ENCODE measurements around the gene PLXNA1.

PLXNA1 gene

GRCh38 chr3:126959921-126960603 is 22.9 kb upstream of the PLXNA1 start:
- H3K36me3 ChIP-seq (ENCODE audit: insufficient read depth, low read length), result no peaks in the 10 kb centered on the region
- H4K20me1 ChIP-seq (ENCODE audit: insufficient read depth, low read length, poor library complexity, severe bottlenecking), result no peaks in the 10 kb centered on the region
- H3K27me3 ChIP-seq (ENCODE audit: insufficient read depth, low read length, poor library complexity, severe bottlenecking), result no peaks in the 10 kb centered on the region
- H3F3A ChIP-seq (ENCODE audit: low read depth), result no peaks in the 10 kb centered on the region
- no peaks in the 10 kb centered on the region for H3K9me3 ChIP-seq (ENCODE audit: insufficient read depth, low read depth, low read length)
- H3K4me1 ChIP-seq (ENCODE audit: insufficient read depth, low read length, poor library complexity, severe bottlenecking), result no peaks in the 10 kb centered on the region
- no peak overlapping the region for H3K4me2 ChIP-seq (ENCODE audit: low read depth, low read length, poor library complexity, severe bottlenecking)
- H3K4me3 ChIP-seq (ENCODE audit: low read length, poor library complexity, severe bottlenecking), result no peak overlapping the region
- no peak for TF ChIP-seq EZH2phosphoT487 (IDR thresholded peaks at IDR 0.05; ENCODE audit: borderline replicate concordance)
- TF ChIP-seq CTCF (conservative IDR thresholded peaks at IDR 0.05; ENCODE audit: low read length), result no peak
- H3K9ac ChIP-seq (ENCODE audit: low read depth, low read length, poor library complexity, severe bottlenecking), result no peak overlapping the region
- no peak overlapping the region for H2AFZ ChIP-seq (ENCODE audit: low read length)
- H3K79me2 ChIP-seq (ENCODE audit: insufficient read depth, low read length), result no peaks in the 10 kb centered on the region
- no peaks in the 10 kb centered on the region for H3K9me2 ChIP-seq (replicated peaks; ENCODE audit: low read depth, low read length)

- Histone ChIP-seq H3K4me2 (ENCODE audit: low read depth, low read length, poor library complexity, severe bottlenecking) (no peak overlapping the region), H3K4me3 (ENCODE audit: low read length, poor library complexity, severe bottlenecking) (no peak overlapping the region), H3K36me3 (ENCODE audit: insufficient read depth, low read length) (no peaks in the 10 kb centered on the region), H3K4me1 (ENCODE audit: insufficient read depth, low read length, poor library complexity, severe bottlenecking) (no peaks in the 10 kb centered on the region), H3K9me2 (replicated peaks; ENCODE audit: low read depth, low read length) (no peaks in the 10 kb centered on the region), H3K79me2 (ENCODE audit: insufficient read depth, low read length) (no peaks in the 10 kb centered on the region), H2AFZ (ENCODE audit: low read length) (no peak overlapping the region), H3K27me3 (ENCODE audit: insufficient read depth, low read length, poor library complexity, severe bottlenecking) (no peaks in the 10 kb centered on the region), H4K20me1 (ENCODE audit: insufficient read depth, low read length, poor library complexity, severe bottlenecking) (no peaks in the 10 kb centered on the region), H3F3A (ENCODE audit: low read depth) (no peaks in the 10 kb centered on the region), H3K9me3 (ENCODE audit: insufficient read depth, low read depth, low read length) (no peaks in the 10 kb centered on the region), H3K9ac (ENCODE audit: low read depth, low read length, poor library complexity, severe bottlenecking) (no peak overlapping the region)
- TF ChIP-seq EZH2phosphoT487 (IDR thresholded peaks at IDR 0.05; ENCODE audit: borderline replicate concordance), result no peak
- TF ChIP-seq CTCF (conservative IDR thresholded peaks at IDR 0.05; ENCODE audit: low read length), result no peak
Measured at GRCh38 chr3:126960604-126960995, 22.3 kb upstream of the PLXNA1 start.

- Histone ChIP-seq H3K9ac (ENCODE audit: low read depth, low read length, poor library complexity, severe bottlenecking) (no peak overlapping the region), H3K36me3 (ENCODE audit: insufficient read depth, low read length) (no peaks in the 10 kb centered on the region), H3K4me1 (ENCODE audit: insufficient read depth, low read length, poor library complexity, severe bottlenecking) (no peaks in the 10 kb centered on the region), H3F3A (ENCODE audit: low read depth) (no peaks in the 10 kb centered on the region), H2AFZ (ENCODE audit: low read length) (no peak overlapping the region), H3K79me2 (ENCODE audit: insufficient read depth, low read length) (no peaks in the 10 kb centered on the region), H3K9me2 (replicated peaks; ENCODE audit: low read depth, low read length) (no peaks in the 10 kb centered on the region), H3K4me2 (ENCODE audit: low read depth, low read length, poor library complexity, severe bottlenecking) (no peak overlapping the region), H3K9me3 (ENCODE audit: insufficient read depth, low read depth, low read length) (no peaks in the 10 kb centered on the region), H3K27me3 (ENCODE audit: insufficient read depth, low read length, poor library complexity, severe bottlenecking) (no peaks in the 10 kb centered on the region), H4K20me1 (ENCODE audit: insufficient read depth, low read length, poor library complexity, severe bottlenecking) (no peaks in the 10 kb centered on the region), H3K4me3 (ENCODE audit: low read length, poor library complexity, severe bottlenecking) (no peak overlapping the region)
- no peak for TF ChIP-seq CTCF (conservative IDR thresholded peaks at IDR 0.05; ENCODE audit: low read length)
- no peak for TF ChIP-seq EZH2phosphoT487 (IDR thresholded peaks at IDR 0.05; ENCODE audit: borderline replicate concordance)
Measured at GRCh38 chr3:126961191-126961790, 21.6 kb upstream of the PLXNA1 start.

All from Loucy (cell line).